ENCODE measurements around the gene DNAJC15. TPM values are rescaled to one million over a fixed set of nuclear protein-coding genes. Genes with fewer than 3 reads are reported as not detected.

DNAJC15 gene
- total and polyA plus RNA-seq, 2 of the 4 experiments (the other 2 are of a cell fraction): 7.0 to 22.0 TPM

DNA sequence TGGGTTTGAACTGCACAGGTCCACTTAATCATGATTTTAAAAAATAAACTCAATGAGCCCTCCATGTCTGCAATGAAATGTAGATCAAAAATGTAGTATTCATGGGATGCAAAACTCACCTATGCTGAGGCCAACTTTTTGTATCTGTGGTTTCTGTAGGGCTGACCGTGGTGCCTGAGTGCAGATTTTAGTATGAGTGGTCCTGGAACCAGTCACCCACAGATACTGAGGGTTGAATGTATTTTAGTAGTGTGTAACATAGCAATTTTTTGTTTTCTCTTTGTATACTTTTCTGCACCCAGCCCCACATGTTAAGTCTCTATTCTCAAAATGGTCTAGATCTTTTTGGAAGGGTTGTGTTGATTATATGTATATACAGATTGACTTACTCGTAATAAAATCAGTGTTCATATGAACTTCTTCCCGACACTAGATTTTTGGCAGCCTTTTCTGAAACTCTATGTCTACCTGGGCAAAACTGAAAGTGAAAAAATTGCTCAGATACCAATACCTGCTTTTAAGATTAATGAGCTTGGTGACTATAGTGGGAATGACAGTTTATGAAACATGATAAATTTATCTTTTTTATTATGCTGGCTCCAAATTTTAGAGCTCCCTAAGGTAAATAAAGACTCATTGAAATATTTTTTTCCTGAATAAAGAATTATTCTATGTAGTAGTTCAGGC is 51.6 kb downstream of the DNAJC15 start:
- no peak overlapping the region for H4K91ac ChIP-seq (ENCODE audit: insufficient read depth, low read depth, low read length)
- 0 out of 4 replicates have a peak overlapping the region, but pooled peaks of 1 of the 2 experiments have one; percentile 17 for H4K8ac ChIP-seq (ENCODE audit: low read depth in 2 of 2, low read length in 2 of 2)
- in situ Hi-C loops (cut with MboI; ENCODE audit: low sequenced_read_pairs) (no loop called here), intact Hi-C loops (cut with micrococcal nuclease) (no loop called here), dilution Hi-C loops (cut with HindIII; ENCODE audit: low sequenced_read_pairs, unreplicated experiment) (no loop called here)
- H3K27ac ChIP-seq (ENCODE audit: insufficient read depth, low read length): no peak overlapping the region
- TF ChIP-seq MXI1 (IDR thresholded peaks at IDR 0.05; ENCODE audit: borderline replicate concordance, low read depth, low read length) (no peak), FOS (IDR thresholded peaks at IDR 0.05; ENCODE audit: low read depth, low read length) (no peak), RAD21 (IDR thresholded peaks at IDR 0.05; ENCODE audit: low read length) (no peak), MAZ (IDR thresholded peaks at IDR 0.05; ENCODE audit: borderline replicate concordance, low read depth, low read length) (no peak), SMC3 (IDR thresholded peaks at IDR 0.05; ENCODE audit: low read depth, low read length) (no peak), RCOR1 (IDR thresholded peaks at IDR 0.05; ENCODE audit: insufficient replicate concordance, low read length) (no peak), CEBPB (IDR thresholded peaks at IDR 0.05; ENCODE audit: low read depth, low read length) (no peak), CHD1 (IDR thresholded peaks at IDR 0.05; ENCODE audit: low read depth, low read length) (no peak), NFE2L2 (IDR thresholded peaks at IDR 0.05; ENCODE audit: low read depth, low read length) (no peak)
- TF ChIP-seq, protein P1, sequence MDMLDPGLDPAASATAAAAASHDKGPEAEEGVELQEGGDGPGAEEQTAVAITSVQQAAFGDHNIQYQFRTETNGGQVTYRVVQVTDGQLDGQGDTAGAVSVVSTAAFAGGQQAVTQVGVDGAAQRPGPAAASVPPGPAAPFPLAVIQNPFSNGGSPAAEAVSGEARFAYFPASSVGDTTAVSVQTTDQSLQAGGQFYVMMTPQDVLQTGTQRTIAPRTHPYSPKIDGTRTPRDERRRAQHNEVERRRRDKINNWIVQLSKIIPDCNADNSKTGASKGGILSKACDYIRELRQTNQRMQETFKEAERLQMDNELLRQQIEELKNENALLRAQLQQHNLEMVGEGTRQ (IDR thresholded peaks at IDR 0.05; ENCODE audit: low read depth, low read length): no peak
- TF ChIP-seq, protein P2, sequence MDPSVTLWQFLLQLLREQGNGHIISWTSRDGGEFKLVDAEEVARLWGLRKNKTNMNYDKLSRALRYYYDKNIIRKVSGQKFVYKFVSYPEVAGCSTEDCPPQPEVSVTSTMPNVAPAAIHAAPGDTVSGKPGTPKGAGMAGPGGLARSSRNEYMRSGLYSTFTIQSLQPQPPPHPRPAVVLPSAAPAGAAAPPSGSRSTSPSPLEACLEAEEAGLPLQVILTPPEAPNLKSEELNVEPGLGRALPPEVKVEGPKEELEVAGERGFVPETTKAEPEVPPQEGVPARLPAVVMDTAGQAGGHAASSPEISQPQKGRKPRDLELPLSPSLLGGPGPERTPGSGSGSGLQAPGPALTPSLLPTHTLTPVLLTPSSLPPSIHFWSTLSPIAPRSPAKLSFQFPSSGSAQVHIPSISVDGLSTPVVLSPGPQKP (IDR thresholded peaks at IDR 0.05; ENCODE audit: borderline replicate concordance, low read depth, low read length): no peak
- ChIA-PET POLR2A (ENCODE audit: unreplicated experiment) (no interaction called here), CTCF (no interaction called here)
- ATAC-seq (ENCODE audit: low read depth): no peak
- H3K14ac ChIP-seq (replicated peaks; ENCODE audit: low read depth, low read length): no peak overlapping the region
- no peaks in the 10 kb centered on the region for H4K20me1 ChIP-seq (ENCODE audit: insufficient read depth, low read length)
- H2BK15ac ChIP-seq (ENCODE audit: low read depth, low read length): no peak overlapping the region
- no peak overlapping the region for H2AK5ac ChIP-seq (ENCODE audit: low read depth, low read length)
- H4K5ac ChIP-seq (ENCODE audit: low read depth, low read length): peak overlapping the region; percentile 61; the same call in 1 of the 2 replicates
- H3K27me3 ChIP-seq (ENCODE audit: control insufficient read depth, insufficient read depth, low read length): no peaks in the 10 kb centered on the region
- H3K36me3 ChIP-seq (ENCODE audit: control insufficient read depth, insufficient read depth, low read length): 0 out of 2 replicates have a peak, but pooled peaks cover 3% of the 10 kb centered on the region
- H3K79me1 ChIP-seq (ENCODE audit: low read depth in 1 of 2, low read length in 2 of 2): peaks cover 20 to 39% of the 10 kb centered on the region in 2 experiments
- 100% methylated on average over 1 of the region's 3 CpGs; no CpG with 5 or more reads in 1 of the 2 experiments for WGBS, 2 experiments (ENCODE audit: extremely low coverage in 2 of 2, insufficient read length in 1 of 2)
- no peak overlapping the region for H3K4ac ChIP-seq (ENCODE audit: low read depth, low read length)
- H3K9me1 ChIP-seq (ENCODE audit: insufficient read depth, low read length): peaks cover 2% of the 10 kb centered on the region
- H3K4me3 ChIP-seq (ENCODE audit: insufficient read depth, low read depth, low read length): no peak overlapping the region
- no peak overlapping the region for H2AK9ac ChIP-seq (replicated peaks; ENCODE audit: low read depth, low read length, poor library complexity)
- H3K9ac ChIP-seq (ENCODE audit: low read depth, low read length): no peak overlapping the region
- no peak overlapping the region for H3K23ac ChIP-seq (ENCODE audit: low read depth, low read length)
- DNase-seq: no peak
- BruUV-seq (replicated peaks): no TSS peak
- no peaks in the 10 kb centered on the region for H3K9me3 ChIP-seq (ENCODE audit: control insufficient read depth, insufficient read depth, low read length)
- H2BK5ac ChIP-seq (ENCODE audit: low read depth, low read length, poor library complexity, severe bottlenecking): no peak overlapping the region
- no peak overlapping the region for H2BK120ac ChIP-seq (ENCODE audit: low read depth, low read length)
- no peak overlapping the region for H3K4me2 ChIP-seq (ENCODE audit: low read depth, low read length)
- H2BK20ac ChIP-seq (ENCODE audit: low read depth, low read length): no peak overlapping the region
- no peak overlapping the region for H2AFZ ChIP-seq (replicated peaks; ENCODE audit: low read length, poor library complexity)
- H3K4me1 ChIP-seq (ENCODE audit: control insufficient read depth, insufficient read depth, low read length): peaks cover 4% of the 10 kb centered on the region
- no peak overlapping the region for H3K56ac ChIP-seq (ENCODE audit: extremely low read depth, insufficient read depth, low read length)
- H3K18ac ChIP-seq (ENCODE audit: low read depth, low read length): no peak overlapping the region
